ENCODE measurements around the gene MMP11.

- TF ChIP-seq CTCF (IDR thresholded peaks at IDR 0.05) (no peak), POLR2A (IDR thresholded peaks at IDR 0.05) (no peak)
Measured at GRCh38 chr22:23786261-23786710, 13.6 kb downstream of the MMP11 start.
